ENCODE data around the gene SMIM9.

DNA sequence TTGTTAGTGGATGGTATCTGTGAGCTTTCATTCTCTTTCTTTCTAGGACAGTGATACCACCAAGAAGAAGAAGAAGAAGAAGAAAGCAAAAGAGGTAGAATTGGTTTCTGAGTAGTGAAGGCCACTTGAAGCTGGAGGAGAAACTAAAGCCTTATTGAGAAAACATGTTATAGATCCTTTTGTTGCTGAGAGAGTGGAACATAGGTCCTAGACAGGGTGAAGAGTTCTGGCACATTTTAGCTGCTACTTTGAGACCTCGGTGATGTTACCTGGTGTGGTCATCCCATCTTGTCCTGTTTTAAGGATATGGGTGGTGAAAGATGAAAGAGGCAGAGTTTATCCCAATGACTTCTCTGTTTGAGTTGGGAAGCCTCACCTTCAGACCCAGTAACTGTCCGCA is 57.7 kb downstream of the SMIM9 start:
- TF ChIP-seq CHD2 (IDR thresholded peaks at IDR 0.05; ENCODE audit: low read length, partially characterized antibody) (no peak), TAF1 (IDR thresholded peaks at IDR 0.05; ENCODE audit: borderline replicate concordance, low read depth, low read length) (no peak), TCF12 (IDR thresholded peaks at IDR 0.05) (no peak), RFX5 (IDR thresholded peaks at IDR 0.05; ENCODE audit: low read length) (no peak), POLR2AphosphoS5 (IDR thresholded peaks at IDR 0.05; ENCODE audit: low read depth, low read length) (no peak), RAD21 (IDR thresholded peaks at IDR 0.05; ENCODE audit: low read length) (no peak), ELF1 (IDR thresholded peaks at IDR 0.05) (no peak), SIN3A (IDR thresholded peaks at IDR 0.05; ENCODE audit: borderline replicate concordance, low read depth, low read length) (no peak)
- TF ChIP-seq, protein P1, sequence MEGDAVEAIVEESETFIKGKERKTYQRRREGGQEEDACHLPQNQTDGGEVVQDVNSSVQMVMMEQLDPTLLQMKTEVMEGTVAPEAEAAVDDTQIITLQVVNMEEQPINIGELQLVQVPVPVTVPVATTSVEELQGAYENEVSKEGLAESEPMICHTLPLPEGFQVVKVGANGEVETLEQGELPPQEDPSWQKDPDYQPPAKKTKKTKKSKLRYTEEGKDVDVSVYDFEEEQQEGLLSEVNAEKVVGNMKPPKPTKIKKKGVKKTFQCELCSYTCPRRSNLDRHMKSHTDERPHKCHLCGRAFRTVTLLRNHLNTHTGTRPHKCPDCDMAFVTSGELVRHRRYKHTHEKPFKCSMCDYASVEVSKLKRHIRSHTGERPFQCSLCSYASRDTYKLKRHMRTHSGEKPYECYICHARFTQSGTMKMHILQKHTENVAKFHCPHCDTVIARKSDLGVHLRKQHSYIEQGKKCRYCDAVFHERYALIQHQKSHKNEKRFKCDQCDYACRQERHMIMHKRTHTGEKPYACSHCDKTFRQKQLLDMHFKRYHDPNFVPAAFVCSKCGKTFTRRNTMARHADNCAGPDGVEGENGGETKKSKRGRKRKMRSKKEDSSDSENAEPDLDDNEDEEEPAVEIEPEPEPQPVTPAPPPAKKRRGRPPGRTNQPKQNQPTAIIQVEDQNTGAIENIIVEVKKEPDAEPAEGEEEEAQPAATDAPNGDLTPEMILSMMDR (IDR thresholded peaks at IDR 0.05), result no peak
- TF ChIP-seq, protein P2, sequence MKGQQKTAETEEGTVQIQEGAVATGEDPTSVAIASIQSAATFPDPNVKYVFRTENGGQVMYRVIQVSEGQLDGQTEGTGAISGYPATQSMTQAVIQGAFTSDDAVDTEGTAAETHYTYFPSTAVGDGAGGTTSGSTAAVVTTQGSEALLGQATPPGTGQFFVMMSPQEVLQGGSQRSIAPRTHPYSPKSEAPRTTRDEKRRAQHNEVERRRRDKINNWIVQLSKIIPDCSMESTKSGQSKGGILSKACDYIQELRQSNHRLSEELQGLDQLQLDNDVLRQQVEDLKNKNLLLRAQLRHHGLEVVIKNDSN (IDR thresholded peaks at IDR 0.05; ENCODE audit: borderline replicate concordance, low read depth), result no peak
- TF ChIP-seq, protein P3, sequence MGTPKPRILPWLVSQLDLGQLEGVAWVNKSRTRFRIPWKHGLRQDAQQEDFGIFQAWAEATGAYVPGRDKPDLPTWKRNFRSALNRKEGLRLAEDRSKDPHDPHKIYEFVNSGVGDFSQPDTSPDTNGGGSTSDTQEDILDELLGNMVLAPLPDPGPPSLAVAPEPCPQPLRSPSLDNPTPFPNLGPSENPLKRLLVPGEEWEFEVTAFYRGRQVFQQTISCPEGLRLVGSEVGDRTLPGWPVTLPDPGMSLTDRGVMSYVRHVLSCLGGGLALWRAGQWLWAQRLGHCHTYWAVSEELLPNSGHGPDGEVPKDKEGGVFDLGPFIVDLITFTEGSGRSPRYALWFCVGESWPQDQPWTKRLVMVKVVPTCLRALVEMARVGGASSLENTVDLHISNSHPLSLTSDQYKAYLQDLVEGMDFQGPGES (IDR thresholded peaks at IDR 0.05; ENCODE audit: low read depth, low read length), result no peak
- TF ChIP-seq, protein P4, sequence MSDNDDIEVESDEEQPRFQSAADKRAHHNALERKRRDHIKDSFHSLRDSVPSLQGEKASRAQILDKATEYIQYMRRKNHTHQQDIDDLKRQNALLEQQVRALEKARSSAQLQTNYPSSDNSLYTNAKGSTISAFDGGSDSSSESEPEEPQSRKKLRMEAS (IDR thresholded peaks at IDR 0.05; ENCODE audit: low read depth), result no peak

Data from SK-N-SH (cell line).